ENCODE data around the gene NFATC2.
"Not testable (repeated sequence)": the region's sequence is repeated elsewhere in the genome, so short reads cannot be mapped to it uniquely, and the experiment has no call there.

The NFATC2 gene

DNA sequence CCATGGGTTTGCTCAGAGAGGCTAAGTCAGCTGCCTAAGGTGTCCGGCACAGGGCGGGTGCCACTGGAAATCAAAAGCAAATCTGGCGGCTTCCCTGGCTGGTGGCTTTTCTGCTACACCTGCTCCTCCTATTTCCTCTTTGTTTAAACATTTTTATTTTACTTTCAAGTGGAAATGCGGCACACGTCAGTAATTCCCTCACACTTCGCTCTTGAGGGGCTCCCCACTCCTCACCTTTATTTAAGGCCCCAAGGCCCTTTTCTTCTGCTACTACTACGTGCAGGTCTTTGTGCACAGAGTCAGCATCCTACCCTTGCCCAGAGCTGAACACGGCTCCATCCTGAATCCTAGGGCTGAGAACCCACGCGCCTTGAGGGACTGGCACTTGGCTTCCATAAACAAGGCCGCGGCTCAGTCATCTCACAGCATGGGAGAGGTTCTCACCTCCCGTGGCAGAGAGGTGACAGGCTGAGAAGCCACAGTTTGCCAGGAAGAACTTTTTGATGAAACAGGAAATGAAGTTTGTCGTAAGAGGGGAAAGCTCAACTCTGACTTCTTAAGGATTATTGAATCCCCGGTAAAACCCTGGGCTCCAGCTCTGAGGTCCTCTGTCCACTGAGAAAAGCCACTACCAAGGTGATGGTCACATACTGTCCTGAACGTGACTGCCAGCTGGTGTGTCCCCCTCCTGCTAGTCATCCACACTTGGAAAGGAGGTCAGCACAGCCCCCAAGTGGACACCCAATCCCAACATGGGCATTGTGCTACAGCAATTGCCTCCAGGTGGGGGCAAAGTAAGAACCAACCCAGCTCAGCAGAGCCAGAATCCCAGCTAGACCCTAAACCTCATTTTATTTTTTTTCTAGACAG, 48.0 kb downstream of the NFATC2 start:
- no peak for DNase-seq (ENCODE audit: low spot score)

GRCh38 chr20:51493346-51493791, 49.1 kb downstream of the NFATC2 start:
- DNase-seq (ENCODE audit: low spot score): no peak

- DNase-seq (ENCODE audit: low spot score): no peak
Observed at GRCh38 chr20:51492167-51493092, 50.1 kb downstream of the NFATC2 start.

DNA sequence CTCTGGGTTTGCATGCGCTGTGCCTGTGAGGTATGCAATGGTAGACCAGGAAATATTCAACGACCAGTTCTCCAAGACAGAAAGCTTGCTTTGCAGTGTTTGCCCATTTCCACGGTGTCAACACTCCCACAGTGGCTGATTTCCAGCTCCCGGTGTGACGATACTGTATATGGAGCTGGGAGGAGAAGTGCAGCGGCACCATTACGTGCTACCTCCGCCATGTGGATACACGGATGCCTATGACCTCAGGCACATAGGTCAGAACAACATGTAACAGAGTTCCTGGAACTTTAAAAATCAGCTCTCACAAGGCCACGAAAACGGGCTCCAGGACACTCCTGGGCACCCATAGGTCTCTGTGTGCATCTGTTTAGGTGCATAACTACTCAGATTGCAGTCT, 51.1 kb downstream of the NFATC2 start:
- no peak for DNase-seq (ENCODE audit: low spot score)

GRCh38 chr20:51490635-51491034, 51.9 kb downstream of the NFATC2 start:
- DNase-seq (ENCODE audit: low spot score): no peak

- DNase-seq (ENCODE audit: low spot score): no peak
Observed at GRCh38 chr20:51489611-51490010, 52.9 kb downstream of the NFATC2 start.

- DNase-seq (ENCODE audit: low spot score): no peak
Observed at GRCh38 chr20:51488331-51488730, 54.2 kb downstream of the NFATC2 start.

GRCh38 chr20:51487565-51488268, 54.8 kb downstream of the NFATC2 start:
- no peak for DNase-seq (ENCODE audit: low spot score)

- DNase-seq (ENCODE audit: low spot score): no peak
Observed at GRCh38 chr20:51487076-51487475, 55.4 kb downstream of the NFATC2 start.

DNA sequence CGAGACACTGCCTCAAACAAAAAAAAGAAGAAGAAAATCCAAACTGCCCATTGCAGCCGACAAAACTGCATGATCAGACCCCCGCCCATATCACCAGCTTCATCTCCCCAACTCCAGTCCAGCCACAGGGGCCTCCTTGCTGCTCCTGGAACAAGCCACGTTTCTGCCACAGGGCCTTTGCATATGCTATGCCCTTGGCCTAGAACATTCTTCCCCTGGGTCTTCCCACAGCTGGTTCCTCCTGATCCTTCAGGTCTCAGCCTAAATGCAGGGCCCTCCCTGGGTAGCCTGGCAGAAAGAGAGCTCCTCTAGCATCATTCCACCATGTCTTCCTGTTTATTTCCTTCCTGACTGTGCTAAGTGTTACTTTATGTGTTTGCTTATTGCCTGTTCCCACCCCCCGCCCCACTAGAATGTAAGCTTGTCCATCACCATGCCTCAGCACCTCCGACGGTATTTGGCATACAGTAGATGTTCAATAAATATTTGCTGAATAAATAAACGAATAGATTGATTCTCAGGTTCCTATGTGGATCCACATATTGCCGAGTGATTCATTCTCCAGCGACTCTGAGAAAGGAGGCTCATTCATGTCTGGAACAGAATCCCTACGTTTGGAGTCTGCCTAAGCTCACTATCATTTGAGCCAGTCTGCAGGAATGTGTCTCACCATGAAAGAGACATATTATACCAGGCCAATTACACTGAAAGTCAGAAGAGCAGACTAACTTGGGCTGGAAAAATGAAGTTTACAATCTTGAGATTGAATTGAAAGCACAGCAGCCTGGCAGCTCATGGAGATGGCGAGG, 56.1 kb downstream of the NFATC2 start:
- no peak for DNase-seq (ENCODE audit: low spot score)

DNA sequence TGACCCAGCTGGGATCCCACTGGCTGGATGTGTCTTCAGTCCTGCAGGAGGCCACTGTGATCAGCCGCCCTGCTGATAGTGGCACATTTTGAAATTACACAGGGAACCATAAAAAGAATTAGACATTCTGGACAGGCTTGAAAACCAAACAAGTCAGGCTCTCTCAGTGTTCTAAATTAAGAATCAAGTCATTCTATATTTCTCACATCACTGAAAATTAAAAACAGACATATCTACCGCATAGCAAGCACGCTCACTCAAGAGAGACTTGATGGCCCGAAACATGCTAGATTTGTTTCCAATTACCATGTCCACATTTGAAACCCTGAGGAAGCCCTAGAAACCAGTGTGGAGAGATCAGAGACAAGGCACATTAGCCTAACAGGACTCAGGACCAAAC, 57.7 kb downstream of the NFATC2 start:
- DNase-seq (ENCODE audit: low spot score): no peak

GRCh38 chr20:51484141-51484815, 58.2 kb downstream of the NFATC2 start:
- DNase-seq (ENCODE audit: low spot score): no peak

DNA sequence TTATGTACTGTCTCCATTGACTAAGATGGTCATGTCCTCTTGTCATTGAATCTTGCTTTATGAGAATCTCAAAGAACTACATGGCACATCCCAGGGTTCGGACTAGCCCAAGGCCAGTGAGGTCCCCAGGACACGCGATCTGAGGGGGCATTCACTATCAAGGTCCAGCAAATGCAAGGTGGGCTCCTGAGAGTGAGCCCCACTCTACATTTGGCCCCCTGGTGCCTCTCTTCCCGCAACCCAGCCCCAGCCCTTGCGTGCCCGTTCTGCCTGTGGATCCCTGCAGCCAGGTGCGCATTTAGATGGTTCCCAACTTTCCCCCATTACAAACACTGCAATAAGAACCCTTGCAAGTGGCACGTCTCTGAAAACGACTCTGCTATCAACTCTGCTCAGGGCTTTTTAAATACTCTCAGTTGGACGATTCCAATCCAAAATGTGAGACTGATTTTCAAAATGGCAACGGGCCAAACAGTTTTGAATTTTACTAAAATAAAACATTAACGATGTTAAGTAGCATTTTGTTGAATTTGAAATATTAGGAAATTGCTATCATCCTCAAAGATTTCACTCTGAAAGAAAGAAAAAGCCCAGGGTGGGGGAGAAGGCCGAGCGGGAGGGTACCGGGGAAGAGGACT, 59.6 kb downstream of the NFATC2 start:
- DNase-seq (ENCODE audit: low spot score): no peak

GRCh38 chr20:51481341-51481914, 61.1 kb downstream of the NFATC2 start:
- DNase-seq (ENCODE audit: low spot score): no peak

DNA sequence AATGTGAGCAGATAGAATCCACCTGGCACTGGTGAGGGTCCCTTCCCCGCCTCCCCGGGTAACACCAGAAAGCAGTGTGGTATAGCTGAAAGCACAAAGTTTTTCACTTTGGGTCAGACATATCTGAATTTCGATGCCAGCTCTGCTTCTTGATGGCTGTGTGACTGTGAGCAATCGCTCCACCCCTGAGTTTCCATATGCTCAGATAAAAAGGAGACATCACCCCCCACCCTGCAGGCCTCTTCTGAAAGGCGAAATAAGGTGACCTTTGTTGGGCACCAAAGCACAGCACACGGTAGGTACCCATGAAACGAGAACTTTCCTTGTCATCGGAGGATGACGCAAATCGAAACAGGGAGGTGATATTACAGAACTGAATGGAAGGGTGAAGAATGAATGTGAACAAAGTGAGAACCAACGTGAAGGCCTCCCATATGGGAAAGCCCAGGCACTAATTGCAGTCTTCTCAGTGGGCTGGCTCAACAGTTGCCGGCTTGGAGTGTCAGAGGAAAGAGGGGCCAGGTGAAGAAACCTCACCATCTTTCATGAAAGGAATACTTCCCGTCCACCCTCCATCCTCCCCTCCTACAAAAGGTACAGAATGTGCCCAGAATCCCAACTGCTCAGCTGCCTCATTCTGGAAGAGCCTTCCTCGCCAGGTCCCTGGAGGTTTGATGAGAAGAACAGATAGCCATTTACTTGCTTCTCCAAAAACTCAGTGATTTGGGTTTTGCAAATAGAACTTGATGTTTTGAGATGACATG, 61.8 kb downstream of the NFATC2 start:
- DNase-seq (ENCODE audit: low spot score): no peak

- not testable (repeated sequence) for DNase-seq (ENCODE audit: low spot score)
Observed at GRCh38 chr20:51476106-51476505, 66.4 kb downstream of the NFATC2 start.

DNA sequence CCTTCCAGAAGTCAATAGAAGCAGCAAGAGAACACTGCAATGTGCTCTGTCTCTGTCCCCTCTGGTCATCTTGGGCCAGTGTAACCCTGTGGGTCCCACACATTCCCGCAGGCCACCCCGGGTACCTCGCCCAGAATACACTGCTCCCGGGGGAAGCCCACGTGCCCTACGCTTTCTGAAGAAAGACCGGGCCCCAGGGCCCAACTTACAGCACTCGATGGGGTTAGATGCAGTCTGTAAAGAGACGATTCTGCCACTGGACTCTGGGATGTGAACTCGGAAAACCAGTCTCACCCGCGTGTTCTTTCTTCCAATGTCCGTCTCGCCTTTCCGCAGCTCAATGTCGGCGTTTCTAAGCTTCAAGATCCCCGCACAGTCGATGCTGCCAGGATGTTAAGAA, 68.7 kb downstream of the NFATC2 start:
- no peak for DNase-seq (ENCODE audit: low spot score)

- no peak for DNase-seq (ENCODE audit: low spot score)
Observed at GRCh38 chr20:51473256-51473655, 69.3 kb downstream of the NFATC2 start.
